Ovary (tissue), 3 donors: ENCODE results near the gene PALLD.

Experiments used
- CTCF ChIP-seq, 3 donors: fragments of 450-650 bp in 2 of 3; fragments of 200-600 bp in 1 of 3; IDR thresholded peaks; one replicate each; pipeline versions ENCODE4 v1.5.1 to v1.8.0; 2016 to 2022; ENCODE audit warnings: antibody characterized with exemption in 3 of 3, mild to moderate bottlenecking in 1 of 3
- EP300 ChIP-seq: sonication (generic); formaldehyde crosslinking; IDR thresholded peaks from one replicate; pipeline ENCODE4 v1.6.1; 2017; ENCODE audit warnings: antibody characterized with exemption
- donor health status: DM: no; HTN: no; CAD: no.

DNA sequence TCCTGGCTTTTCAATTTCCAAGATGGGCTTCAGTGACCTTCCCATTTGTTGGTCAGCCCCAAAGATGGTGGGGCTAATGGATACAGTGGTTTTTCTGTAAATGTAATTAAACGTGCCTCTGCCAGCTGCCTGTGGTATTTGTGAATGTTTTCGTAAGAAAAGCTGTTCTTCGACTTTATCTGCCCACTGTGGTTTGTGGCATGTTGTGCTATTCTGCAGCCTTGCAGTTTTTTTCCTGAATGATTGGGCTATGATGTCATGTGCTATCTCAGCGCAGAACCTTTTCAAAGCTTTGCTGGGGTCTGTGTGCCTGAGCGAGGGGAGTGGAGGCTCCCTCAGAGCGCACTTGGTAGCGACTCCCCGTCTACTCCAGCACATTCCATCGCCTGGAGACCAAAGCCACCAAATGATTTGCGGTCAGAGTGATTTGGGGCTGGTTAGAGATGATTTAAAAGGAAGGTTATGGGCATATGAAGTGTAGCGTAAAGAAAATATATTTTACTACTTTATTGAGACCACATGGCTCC lies 137.5 kb downstream of the PALLD start:
- no peak for TF ChIP-seq EP300
- no peak for TF ChIP-seq CTCF (IDR thresholded peaks at IDR 0.05)
